GM19239 (cell line): ENCODE data around the gene CACNA1I.

ENCODE experiments used
- DNase-seq: peaks from one replicate; pipeline ENCODE4 v3.0.0; 2011; ENCODE audit warnings: low spot score; ENCODE audit not compliant: insufficient read length
- FAIRE-seq: peaks from 2 replicates; lab custom pipeline; 2011; peaks lifted over from hg19 to GRCh38; lab: Jason Lieb, UNC

The CACNA1I gene

GRCh38 chr22:39661501-39661841, 90.9 kb downstream of the CACNA1I start:
- FAIRE-seq, result no peak
- no peak for DNase-seq

- no peak for DNase-seq
Observed at GRCh38 chr22:39661842-39662685, 91.5 kb downstream of the CACNA1I start.

DNA sequence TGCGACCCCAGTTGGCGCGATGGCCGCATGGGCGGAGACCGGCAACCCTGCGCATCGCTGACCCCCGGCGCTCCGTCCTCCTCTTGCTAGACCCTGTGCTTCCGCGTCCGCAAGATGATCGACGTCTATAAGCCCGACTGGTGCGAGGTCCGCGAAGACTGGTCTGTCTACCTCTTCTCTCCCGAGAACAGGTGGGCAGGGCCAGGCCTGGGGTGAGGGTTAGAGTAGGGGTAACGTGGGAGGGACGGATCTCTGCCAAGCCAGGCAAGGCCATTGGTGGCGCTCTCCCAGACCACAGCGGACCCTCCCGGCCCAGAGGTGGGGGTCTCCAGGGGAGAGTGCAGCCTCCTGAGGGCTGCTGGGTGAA, 92.1 kb downstream of the CACNA1I start:
- DNase-seq (no peak), FAIRE-seq (no peak)

More at GRCh38 chr22:39661842-39662685, 91.5 kb downstream of the CACNA1I start:
- FAIRE-seq, result no peak

DNA sequence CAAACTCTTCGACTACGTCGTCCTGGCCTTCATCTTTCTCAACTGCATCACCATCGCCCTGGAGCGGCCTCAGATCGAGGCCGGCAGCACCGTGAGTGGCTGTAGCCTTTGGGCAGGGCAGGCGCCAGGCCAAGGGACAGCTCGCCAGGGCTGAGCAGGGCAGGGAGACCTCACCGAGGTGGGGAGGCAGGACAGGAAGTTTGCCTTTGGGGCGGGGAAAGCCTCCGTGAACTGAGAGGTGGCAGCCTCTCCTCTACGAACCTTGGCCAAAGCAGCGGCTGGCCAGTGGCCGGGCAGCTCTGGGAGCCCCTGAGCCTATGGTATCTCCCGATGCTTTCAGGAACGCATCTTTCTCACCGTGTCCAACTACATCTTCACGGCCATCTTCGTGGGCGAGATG, 93.2 kb downstream of the CACNA1I start:
- FAIRE-seq (no peak), DNase-seq (no peak)

GRCh38 chr22:39664485-39665200, 94.1 kb downstream of the CACNA1I start:
- FAIRE-seq (no peak), DNase-seq (no peak)

DNA sequence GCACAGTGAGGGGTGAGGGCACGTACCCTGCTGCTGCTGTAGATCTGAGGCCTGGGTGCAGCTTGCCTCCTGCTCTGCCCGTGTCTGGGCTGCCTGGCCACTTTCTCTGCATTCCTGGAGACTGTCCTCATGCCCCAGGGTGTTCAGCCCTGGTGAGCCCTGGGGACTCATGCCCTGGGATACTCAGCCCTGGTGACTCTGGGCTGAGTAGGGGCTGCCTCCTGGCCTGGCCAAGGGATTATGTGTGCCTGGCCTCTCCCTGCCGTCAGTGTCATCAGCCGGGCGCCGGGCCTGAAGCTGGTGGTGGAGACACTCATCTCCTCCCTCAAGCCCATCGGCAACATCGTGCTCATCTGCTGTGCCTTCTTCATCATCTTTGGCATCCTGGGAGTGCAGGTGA, 94.7 kb downstream of the CACNA1I start:
- DNase-seq, result no peak
- FAIRE-seq, result no peak

GRCh38 chr22:39665661-39666431, 95.3 kb downstream of the CACNA1I start:
- no peak for FAIRE-seq

GRCh38 chr22:39666495-39666894, 95.9 kb downstream of the CACNA1I start:
- DNase-seq, result no peak
- no peak for FAIRE-seq

More at GRCh38 chr22:39665661-39666431, 95.3 kb downstream of the CACNA1I start:
- DNase-seq, result no peak

GRCh38 chr22:39666926-39667325, 96.4 kb downstream of the CACNA1I start:
- DNase-seq (no peak), FAIRE-seq (no peak)

GRCh38 chr22:39669432-39669831, 98.9 kb downstream of the CACNA1I start:
- no peak for FAIRE-seq
- no peak for DNase-seq

- FAIRE-seq (no peak), DNase-seq (no peak)
Observed at GRCh38 chr22:39671936-39672335, 101.4 kb downstream of the CACNA1I start.

- FAIRE-seq (no peak), DNase-seq (no peak)
Observed at GRCh38 chr22:39674536-39674935, 104.0 kb downstream of the CACNA1I start.

- DNase-seq (no peak), FAIRE-seq (no peak)
Observed at GRCh38 chr22:39675947-39676346, 105.4 kb downstream of the CACNA1I start.

DNA sequence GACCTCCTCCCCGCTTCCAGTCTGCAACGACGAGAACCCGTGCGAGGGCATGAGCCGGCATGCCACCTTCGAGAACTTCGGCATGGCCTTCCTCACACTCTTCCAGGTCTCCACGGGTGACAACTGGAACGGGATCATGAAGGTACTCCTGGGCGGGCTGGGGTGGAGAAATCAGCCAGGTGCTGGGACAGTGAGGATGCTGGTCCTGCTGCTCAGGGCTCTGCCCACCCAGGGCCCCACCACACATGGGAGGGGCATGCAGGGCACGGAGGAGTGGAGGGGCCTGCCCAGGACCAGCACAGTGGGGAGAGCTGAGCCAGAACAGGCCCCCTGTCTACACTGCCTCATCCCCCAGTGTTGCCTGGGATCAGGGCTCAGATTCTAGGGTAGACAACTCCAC, 107.4 kb downstream of the CACNA1I start:
- FAIRE-seq, result no peak

DNA sequence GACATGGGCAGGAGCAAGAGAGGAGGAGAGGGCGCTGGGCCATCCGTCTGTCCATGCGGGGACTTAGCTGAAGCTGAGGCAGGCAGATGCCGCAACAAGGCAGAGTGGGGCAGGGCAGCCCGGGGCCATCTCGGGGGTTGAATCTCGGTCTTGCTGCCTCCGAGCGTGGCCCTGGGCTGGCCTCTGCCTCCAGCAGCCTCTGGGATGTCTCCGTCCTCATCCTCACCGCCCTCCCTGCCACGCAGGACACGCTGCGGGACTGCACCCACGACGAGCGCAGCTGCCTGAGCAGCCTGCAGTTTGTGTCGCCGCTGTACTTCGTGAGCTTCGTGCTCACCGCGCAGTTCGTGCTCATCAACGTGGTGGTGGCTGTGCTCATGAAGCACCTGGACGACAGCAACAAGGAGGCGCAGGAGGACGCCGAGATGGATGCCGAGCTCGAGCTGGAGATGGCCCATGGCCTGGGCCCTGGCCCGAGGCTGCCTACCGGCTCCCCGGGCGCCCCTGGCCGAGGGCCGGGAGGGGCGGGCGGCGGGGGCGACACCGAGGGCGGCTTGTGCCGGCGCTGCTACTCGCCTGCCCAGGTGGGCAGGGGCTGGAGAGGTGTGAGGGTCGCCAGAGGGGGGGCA, 108.4 kb downstream of the CACNA1I start:
- FAIRE-seq, result no peak

More for the DNA sequence above, 107.4 kb downstream of the CACNA1I start:
- no peak for DNase-seq

DNA sequence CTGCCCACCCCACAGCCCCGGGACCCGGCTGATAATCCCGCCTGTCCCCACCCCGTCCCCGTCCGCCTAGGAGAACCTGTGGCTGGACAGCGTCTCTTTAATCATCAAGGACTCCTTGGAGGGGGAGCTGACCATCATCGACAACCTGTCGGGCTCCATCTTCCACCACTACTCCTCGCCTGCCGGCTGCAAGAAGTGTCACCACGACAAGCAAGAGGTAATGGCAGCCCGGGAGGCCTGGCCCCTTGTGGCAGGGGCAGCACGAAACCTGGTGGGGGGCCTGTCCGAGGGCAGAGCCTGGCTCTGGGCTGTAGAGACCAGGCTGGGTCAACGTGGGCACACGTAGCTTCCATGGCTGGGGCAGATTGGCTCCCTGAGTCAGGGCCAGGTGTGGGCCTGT, 109.1 kb downstream of the CACNA1I start:
- FAIRE-seq (no peak), DNase-seq (no peak)

More for the DNA sequence above, 108.4 kb downstream of the CACNA1I start:
- no peak for DNase-seq

DNA sequence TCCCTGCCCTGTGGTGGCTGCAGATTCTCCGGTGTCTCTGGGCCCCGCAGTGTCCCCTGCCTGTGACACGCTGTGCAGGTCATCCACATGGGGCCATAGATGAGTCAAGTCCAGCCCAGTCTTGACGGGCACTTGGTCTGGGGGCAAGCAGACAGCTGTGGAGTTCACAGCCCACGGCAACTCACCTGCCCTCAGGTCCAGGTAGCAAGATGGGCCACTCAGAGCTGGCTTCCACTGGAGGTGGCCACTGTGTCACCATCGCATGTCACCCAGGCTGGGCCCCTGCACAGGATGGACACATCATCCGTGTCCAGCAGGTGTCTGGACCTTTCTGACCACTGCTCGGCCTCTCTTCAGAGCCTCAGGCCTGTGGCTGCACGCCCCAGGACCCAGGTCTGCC, 109.9 kb downstream of the CACNA1I start:
- no peak for DNase-seq
- no peak for FAIRE-seq

- FAIRE-seq (no peak), DNase-seq (no peak)
Observed at GRCh38 chr22:39681038-39681861, 110.7 kb downstream of the CACNA1I start.

DNA sequence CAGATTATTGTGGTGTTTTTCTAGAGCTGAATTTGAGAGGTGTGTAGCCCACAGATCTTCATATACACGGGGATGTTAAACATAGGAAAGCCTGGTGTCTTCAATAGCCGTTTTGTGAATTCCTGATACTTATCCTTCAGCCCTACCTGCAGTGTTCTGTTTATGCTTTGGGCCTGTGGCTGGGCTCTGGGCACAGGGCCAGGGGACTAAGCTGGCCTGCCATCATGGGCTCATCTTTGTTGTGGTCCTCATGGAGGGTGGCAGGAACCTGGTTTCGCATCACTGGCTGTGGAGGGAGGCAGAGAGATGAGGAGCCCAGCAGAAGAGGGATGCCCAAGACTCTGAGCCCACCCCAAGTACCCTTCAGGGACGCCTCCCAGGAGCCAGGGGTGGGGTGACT, 112.4 kb downstream of the CACNA1I start:
- no peak for DNase-seq
- no peak for FAIRE-seq

DNA sequence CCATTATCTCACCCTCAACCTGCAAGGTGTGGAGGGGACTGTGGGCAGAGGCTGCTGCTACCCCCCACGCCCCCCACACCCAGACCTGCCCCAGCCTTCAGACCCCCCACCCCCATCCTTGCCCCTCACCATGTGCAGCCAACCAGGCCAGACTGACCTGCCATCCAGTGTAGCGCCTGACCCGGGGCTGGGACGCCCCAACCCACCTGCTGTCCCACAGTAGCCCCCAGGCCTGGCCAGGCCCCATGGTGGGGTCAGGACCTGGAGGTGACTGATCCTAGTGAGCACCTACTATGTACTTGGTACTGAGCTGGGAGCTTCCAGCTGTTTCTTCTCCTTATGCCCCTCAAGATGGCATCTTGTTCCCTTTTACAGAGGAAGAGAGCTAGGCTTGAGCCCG, 113.1 kb downstream of the CACNA1I start:
- FAIRE-seq, result no peak
- no peak for DNase-seq
